ENCODE results near the gene ZNF595. TPM values are rescaled to one million over a fixed set of nuclear protein-coding genes. Genes with fewer than 3 reads are reported as not detected.

Gene ZNF595
- total RNA-seq, 1 experiment from 2014 or later: 24.5 TPM

DNA sequence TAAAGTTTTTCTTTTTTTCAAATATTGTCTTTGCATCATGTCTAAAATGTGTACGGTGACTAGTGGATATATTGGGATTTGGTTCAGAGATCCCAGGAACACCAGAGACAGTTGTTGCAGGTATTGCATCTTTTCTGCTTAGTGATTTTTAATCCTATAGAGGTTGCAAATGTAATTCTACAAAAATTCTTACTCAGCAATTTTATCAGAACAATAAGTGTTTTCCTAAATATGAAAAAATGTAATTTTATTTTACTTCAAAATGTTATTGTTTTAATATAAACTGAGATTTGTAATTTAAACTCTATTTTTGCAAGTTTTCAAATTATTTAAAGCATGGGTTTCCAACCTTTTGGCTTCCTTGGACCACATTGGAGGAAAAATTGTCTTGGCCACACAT lies 79.4 kb downstream of the ZNF595 start:
- H3K4me3 Mint-ChIP-seq: no peak overlapping the region
- ChIA-PET CTCF (no interaction called here), POLR2A (no interaction called here)
- H3K27me3 Mint-ChIP-seq (ENCODE audit: low read depth): no peaks in the 10 kb centered on the region
- H3K36me3 Mint-ChIP-seq: peaks cover 36% of the 10 kb centered on the region
- ATAC-seq: no peak
- no peak for DNase-seq (ENCODE audit: low spot score)
- H3K4me1 Mint-ChIP-seq: peaks cover 13% of the 10 kb centered on the region
- no peak overlapping the region for H3K27ac Mint-ChIP-seq
- TF ChIP-seq NFYB (CRISPR knock-in tag; conservative IDR thresholded peaks at IDR 0.05; ENCODE audit: low read depth) (no peak), GABPB1 (CRISPR knock-in tag; IDR thresholded peaks at IDR 0.05) (no peak)
- no peaks in the 10 kb centered on the region for H3K9me3 Mint-ChIP-seq

Other genes with a start within 250 kb of the ZNF595 start
- gene ZNF718, start 71.2 kb downstream of the ZNF595 start, total RNA-seq (2021): 11.8 to 12.5 TPM (median 12.0 TPM) in 3 replicates